Measurements from ENCODE around the gene MYLK2.

Gene MYLK2

DNA sequence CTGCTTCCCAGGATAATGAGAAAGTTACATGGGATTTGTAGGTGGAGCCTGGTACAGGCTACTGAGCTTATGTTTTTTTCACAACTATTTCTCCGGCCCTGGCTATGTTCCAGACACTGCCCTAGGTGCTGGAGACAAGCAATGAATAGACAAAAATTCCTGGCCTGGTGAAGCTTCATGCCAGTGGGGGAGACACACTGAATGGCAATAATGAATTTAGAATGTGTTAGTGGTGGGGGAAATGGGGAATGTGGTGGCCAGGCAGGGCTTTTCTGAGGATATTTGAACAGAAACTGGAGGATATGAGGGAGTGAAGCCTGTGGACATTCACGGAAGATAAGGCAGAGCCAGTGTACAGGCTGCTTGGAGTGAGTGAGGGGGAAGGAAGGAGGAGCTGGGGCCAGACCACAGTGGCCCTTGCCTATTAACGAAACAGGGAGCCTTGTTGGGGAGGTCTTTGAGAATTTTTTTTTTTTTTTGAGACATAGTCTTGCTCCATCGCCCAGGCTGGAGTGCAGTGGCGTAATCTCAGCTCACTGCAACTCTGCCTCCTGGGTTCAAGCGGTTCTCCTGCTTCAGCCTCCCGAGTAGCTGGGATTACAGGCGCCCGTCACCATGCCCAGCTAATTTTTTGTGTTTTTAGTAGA is 19.6 kb downstream of the MYLK2 start:
- Histone ChIP-seq H3K23ac (ENCODE audit: low read depth, low read length, poor library complexity) (no peak overlapping the region), H3K36me3 (replicated peaks in 1 of 2; ENCODE audit: control insufficient read depth in 2 of 2, insufficient read depth in 2 of 2, low read length in 2 of 2) (no peaks in the 10 kb centered on the region), H2BK15ac (ENCODE audit: low read length) (no peak overlapping the region), H3K27me3 (ENCODE audit: control insufficient read depth in 3 of 3, insufficient read depth in 3 of 3, low read depth in 1 of 3, low read length in 3 of 3) (no peaks in the 10 kb centered on the region), H3K4me1 (ENCODE audit: control insufficient read depth in 2 of 2, insufficient read depth in 1 of 2, low read depth in 1 of 2, low read length in 2 of 2) (peaks cover 49 to 50% of the 10 kb centered on the region in 2 donors), H4K91ac (ENCODE audit: low read depth, low read length, poor library complexity) (no peak overlapping the region), H2BK5ac (ENCODE audit: low read length) (no peak overlapping the region), H3K4me2 (ENCODE audit: insufficient read depth, low read length, poor library complexity, severe bottlenecking) (no peak overlapping the region), H2AFZ (ENCODE audit: low read length) (no peak overlapping the region), H3K14ac (ENCODE audit: low read length) (no peak overlapping the region), H3K9ac (ENCODE audit: low read depth, low read length, poor library complexity) (no peak overlapping the region), H3K79me1 (ENCODE audit: low read depth, low read length) (no peaks in the 10 kb centered on the region), H2BK120ac (ENCODE audit: low read depth, low read length) (no peak overlapping the region), H3K18ac (ENCODE audit: low read length) (no peak overlapping the region), H3K4me3 (ENCODE audit: low read length in 2 of 2) (no peak overlapping the region), H4K8ac (ENCODE audit: low read depth, low read length) (no peak overlapping the region), H2AK5ac (ENCODE audit: low read depth, low read length) (no peak overlapping the region), H3K9me3 (replicated peaks in 1 of 2; ENCODE audit: control insufficient read depth in 2 of 2, insufficient read depth in 1 of 2, low read depth in 1 of 2, low read length in 2 of 2) (no peaks in the 10 kb centered on the region), H3K27ac (replicated peaks; ENCODE audit: low read length) (no peak overlapping the region), H3K4ac (ENCODE audit: low read length) (no peak overlapping the region), H2BK12ac (ENCODE audit: low read length) (no peak overlapping the region)
- no peak for DNase-seq (ENCODE audit: low spot score)
- WGBS, 2 donors (ENCODE audit: extremely low coverage in 2 of 2, insufficient read length in 2 of 2, insufficient replicate concordance in 1 of 2): no CpG with 5 or more reads among the region's 9 CpGs

DNA sequence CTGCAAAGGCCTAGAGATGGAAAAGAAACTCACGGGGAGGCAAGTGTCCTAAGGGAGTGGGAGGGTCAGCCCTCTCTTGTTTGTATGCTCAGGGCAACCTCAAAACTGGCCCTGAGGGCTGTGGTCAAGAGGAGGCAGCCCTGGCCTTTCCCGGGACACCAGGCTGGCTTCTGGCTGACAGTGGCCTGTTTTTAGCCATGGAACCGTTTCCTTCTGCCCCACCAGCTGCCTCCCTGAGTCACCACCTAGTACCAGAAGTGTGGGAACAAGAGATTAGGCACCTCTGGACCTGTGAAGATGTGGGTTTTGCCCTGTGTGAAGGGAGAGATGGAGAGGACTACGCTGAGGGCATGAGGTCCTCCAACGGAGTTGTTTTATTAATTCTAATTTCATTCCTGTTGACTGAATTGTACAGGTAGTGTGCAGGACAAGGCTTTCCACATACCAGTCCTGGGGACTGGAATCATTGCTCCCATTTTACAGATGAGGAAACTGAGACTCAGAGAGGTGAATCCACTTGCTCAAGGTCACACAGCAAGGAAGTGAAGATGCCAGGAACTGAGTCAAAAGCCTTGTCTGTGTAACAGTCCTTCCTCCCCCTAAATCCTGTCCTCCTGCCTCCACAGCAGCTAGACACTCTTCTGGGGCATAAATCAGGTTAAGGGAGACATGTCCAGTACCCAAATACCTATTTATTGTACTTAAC is 20.8 kb downstream of the MYLK2 start:
- no peak overlapping the region for H2BK5ac ChIP-seq (ENCODE audit: low read length)
- no peak overlapping the region for H3K4me3 ChIP-seq (ENCODE audit: low read length in 2 of 2)
- no peak overlapping the region for H3K18ac ChIP-seq (ENCODE audit: low read length)
- H2BK120ac ChIP-seq (ENCODE audit: low read depth, low read length): no peak overlapping the region
- H3K23ac ChIP-seq (ENCODE audit: low read depth, low read length, poor library complexity): no peak overlapping the region
- no peak overlapping the region for H3K4me2 ChIP-seq (ENCODE audit: insufficient read depth, low read length, poor library complexity, severe bottlenecking)
- no peak overlapping the region for H4K8ac ChIP-seq (ENCODE audit: low read depth, low read length)
- no peaks in the 10 kb centered on the region for H3K36me3 ChIP-seq (replicated peaks in 1 of 2; ENCODE audit: control insufficient read depth in 2 of 2, insufficient read depth in 2 of 2, low read length in 2 of 2)
- H3K4me1 ChIP-seq (ENCODE audit: control insufficient read depth in 2 of 2, insufficient read depth in 1 of 2, low read depth in 1 of 2, low read length in 2 of 2): peaks cover 49 to 52% of the 10 kb centered on the region in 2 donors
- no peaks in the 10 kb centered on the region for H3K27me3 ChIP-seq (ENCODE audit: control insufficient read depth in 3 of 3, insufficient read depth in 3 of 3, low read depth in 1 of 3, low read length in 3 of 3)
- H2AK5ac ChIP-seq (ENCODE audit: low read depth, low read length): no peak overlapping the region
- no CpG with 5 or more reads among the region's 5 CpGs for WGBS, 2 donors (ENCODE audit: extremely low coverage in 2 of 2, insufficient read length in 2 of 2, insufficient replicate concordance in 1 of 2)
- no peak overlapping the region for H2AFZ ChIP-seq (ENCODE audit: low read length)
- no peaks in the 10 kb centered on the region for H3K9me3 ChIP-seq (replicated peaks in 1 of 2; ENCODE audit: control insufficient read depth in 2 of 2, insufficient read depth in 1 of 2, low read depth in 1 of 2, low read length in 2 of 2)
- H3K79me1 ChIP-seq (ENCODE audit: low read depth, low read length): no peaks in the 10 kb centered on the region
- no peak overlapping the region for H3K27ac ChIP-seq (replicated peaks; ENCODE audit: low read length)
- no peak overlapping the region for H2BK12ac ChIP-seq (ENCODE audit: low read length)
- H4K91ac ChIP-seq (ENCODE audit: low read depth, low read length, poor library complexity): no peak overlapping the region
- no peak overlapping the region for H3K9ac ChIP-seq (ENCODE audit: low read depth, low read length, poor library complexity)
- H3K14ac ChIP-seq (ENCODE audit: low read length): no peak overlapping the region
- DNase-seq (ENCODE audit: low spot score): no peak
- no peak overlapping the region for H3K4ac ChIP-seq (ENCODE audit: low read length)
- H2BK15ac ChIP-seq (ENCODE audit: low read length): no peak overlapping the region

DNA sequence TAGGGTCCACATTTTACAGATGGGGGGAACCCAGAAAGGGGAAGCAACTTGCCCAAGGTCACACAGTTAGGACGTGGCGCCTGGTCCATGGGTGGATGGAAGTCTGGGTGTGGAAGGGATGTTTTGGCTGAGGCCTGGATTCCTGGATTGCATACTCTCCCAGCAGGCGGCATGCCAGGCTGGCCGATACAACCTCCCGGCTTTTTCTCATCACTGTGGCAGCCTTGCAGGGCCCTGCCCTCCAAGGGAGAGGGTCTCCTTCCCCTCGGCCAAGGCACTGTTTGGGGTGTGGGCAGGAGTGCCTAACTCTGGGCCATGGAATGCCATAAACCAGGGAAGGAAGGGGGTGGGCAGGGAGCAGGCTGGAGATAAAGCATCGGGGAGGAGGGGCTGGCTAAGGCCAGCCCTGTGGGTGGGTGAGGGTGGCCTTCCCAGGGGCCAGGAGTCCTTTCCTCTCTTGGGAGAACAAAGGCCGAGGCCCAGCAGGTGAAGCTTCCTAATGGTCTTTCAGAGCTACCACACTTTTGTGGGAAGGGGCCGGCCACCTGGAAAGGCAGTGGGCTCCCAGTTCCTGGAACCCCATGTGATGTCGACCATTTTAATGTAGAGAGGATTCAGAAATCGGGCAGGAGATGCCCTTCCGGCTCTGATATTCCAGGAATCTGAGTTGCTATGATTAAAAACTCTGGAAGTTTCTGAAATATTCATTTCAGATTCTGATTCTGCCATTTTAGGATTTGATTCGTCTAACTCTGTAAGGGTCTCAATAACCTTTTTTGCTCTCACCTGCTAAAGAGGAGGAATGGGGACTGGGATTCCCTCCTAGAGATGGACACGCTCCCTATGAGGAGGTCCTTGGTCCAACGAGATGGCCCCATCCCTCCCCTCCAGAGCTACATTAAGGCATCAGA is 22.0 kb downstream of the MYLK2 start:
- peaks cover 54 to 55% of the 10 kb centered on the region in 2 donors for H3K4me1 ChIP-seq (ENCODE audit: control insufficient read depth in 2 of 2, insufficient read depth in 1 of 2, low read depth in 1 of 2, low read length in 2 of 2)
- H2AFZ ChIP-seq (ENCODE audit: low read length): peak overlapping the region; percentile 16
- no peaks in the 10 kb centered on the region for H3K36me3 ChIP-seq (replicated peaks in 1 of 2; ENCODE audit: control insufficient read depth in 2 of 2, insufficient read depth in 2 of 2, low read length in 2 of 2)
- no peak overlapping the region for H2BK120ac ChIP-seq (ENCODE audit: low read depth, low read length)
- peak overlapping the region; percentile 72 for H2AK5ac ChIP-seq (ENCODE audit: low read depth, low read length)
- no peak overlapping the region for H3K9ac ChIP-seq (ENCODE audit: low read depth, low read length, poor library complexity)
- no peak overlapping the region for H3K4me3 ChIP-seq (ENCODE audit: low read length in 2 of 2)
- H4K8ac ChIP-seq (ENCODE audit: low read depth, low read length): no peak overlapping the region
- no peaks in the 10 kb centered on the region for H3K9me3 ChIP-seq (replicated peaks in 1 of 2; ENCODE audit: control insufficient read depth in 2 of 2, insufficient read depth in 1 of 2, low read depth in 1 of 2, low read length in 2 of 2)
- peak overlapping the region; percentile 91 for H2BK12ac ChIP-seq (ENCODE audit: low read length)
- H2BK15ac ChIP-seq (ENCODE audit: low read length): peak overlapping the region; percentile 70
- H3K27ac ChIP-seq (replicated peaks; ENCODE audit: low read length): no peak overlapping the region
- no peak overlapping the region for H4K91ac ChIP-seq (ENCODE audit: low read depth, low read length, poor library complexity)
- DNase-seq (ENCODE audit: low spot score): no peak
- no peaks in the 10 kb centered on the region for H3K79me1 ChIP-seq (ENCODE audit: low read depth, low read length)
- H3K27me3 ChIP-seq (ENCODE audit: control insufficient read depth in 3 of 3, insufficient read depth in 3 of 3, low read depth in 1 of 3, low read length in 3 of 3): no peaks in the 10 kb centered on the region
- peak overlapping the region; percentile 92 for H3K18ac ChIP-seq (ENCODE audit: low read length)
- no peak overlapping the region for H3K4me2 ChIP-seq (ENCODE audit: insufficient read depth, low read length, poor library complexity, severe bottlenecking)
- peak overlapping the region; percentile 57 for H3K23ac ChIP-seq (ENCODE audit: low read depth, low read length, poor library complexity)
- no peak overlapping the region for H3K4ac ChIP-seq (ENCODE audit: low read length)
- H3K14ac ChIP-seq (ENCODE audit: low read length): peak overlapping the region; percentile 10
- no CpG with 5 or more reads among the region's 15 CpGs for WGBS, 2 donors (ENCODE audit: extremely low coverage in 2 of 2, insufficient read length in 2 of 2, insufficient replicate concordance in 1 of 2)
- H2BK5ac ChIP-seq (ENCODE audit: low read length): peak overlapping the region; percentile 46

DNA sequence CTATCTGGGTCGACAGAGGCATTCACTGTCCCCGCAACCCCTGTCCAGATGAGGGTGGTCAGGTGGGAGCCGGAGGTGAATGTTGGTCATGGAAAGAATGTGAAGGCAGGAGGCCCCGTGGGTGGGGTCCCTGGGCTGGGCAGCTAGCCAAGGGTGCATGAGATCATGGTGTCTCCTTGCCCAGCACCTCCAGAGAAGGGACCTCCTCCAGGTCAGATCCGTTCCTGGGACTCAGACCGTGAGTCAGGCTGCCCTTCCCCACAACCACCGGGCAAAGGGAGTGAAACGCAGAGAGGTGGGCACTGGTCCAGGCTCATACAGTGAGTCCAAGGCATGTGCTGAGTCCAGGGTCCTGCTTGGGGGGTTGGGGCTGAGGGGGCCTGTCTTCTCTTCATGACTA is 22.8 kb downstream of the MYLK2 start:
- no peak overlapping the region for H3K27ac ChIP-seq (replicated peaks; ENCODE audit: low read length)
- no peak overlapping the region for H3K14ac ChIP-seq (ENCODE audit: low read length)
- no peaks in the 10 kb centered on the region for H3K79me1 ChIP-seq (ENCODE audit: low read depth, low read length)
- H2BK15ac ChIP-seq (ENCODE audit: low read length): peak overlapping the region; percentile 70
- no peaks in the 10 kb centered on the region for H3K9me3 ChIP-seq (replicated peaks in 1 of 2; ENCODE audit: control insufficient read depth in 2 of 2, insufficient read depth in 1 of 2, low read depth in 1 of 2, low read length in 2 of 2)
- peak overlapping the region; percentile 57 for H3K23ac ChIP-seq (ENCODE audit: low read depth, low read length, poor library complexity)
- peak overlapping the region; percentile 46 for H2BK5ac ChIP-seq (ENCODE audit: low read length)
- peak overlapping the region; percentile 92 for H3K18ac ChIP-seq (ENCODE audit: low read length)
- H3K36me3 ChIP-seq (replicated peaks in 1 of 2; ENCODE audit: control insufficient read depth in 2 of 2, insufficient read depth in 2 of 2, low read length in 2 of 2): no peaks in the 10 kb centered on the region
- peak overlapping the region; percentile 73 for H4K91ac ChIP-seq (ENCODE audit: low read depth, low read length, poor library complexity)
- H2AFZ ChIP-seq (ENCODE audit: low read length): peak overlapping the region; percentile 87
- H2AK5ac ChIP-seq (ENCODE audit: low read depth, low read length): peak overlapping the region; percentile 72
- no CpG with 5 or more reads among the region's 8 CpGs for WGBS, 2 donors (ENCODE audit: extremely low coverage in 2 of 2, insufficient read length in 2 of 2, insufficient replicate concordance in 1 of 2)
- peak overlapping the region; percentile 73 for H4K8ac ChIP-seq (ENCODE audit: low read depth, low read length)
- no peak overlapping the region for H3K4me3 ChIP-seq (ENCODE audit: low read length in 2 of 2)
- H3K9ac ChIP-seq (ENCODE audit: low read depth, low read length, poor library complexity): no peak overlapping the region
- H3K27me3 ChIP-seq (ENCODE audit: control insufficient read depth in 3 of 3, insufficient read depth in 3 of 3, low read depth in 1 of 3, low read length in 3 of 3): no peaks in the 10 kb centered on the region
- peak overlapping the region; percentile 64 for H2BK12ac ChIP-seq (ENCODE audit: low read length)
- H2BK120ac ChIP-seq (ENCODE audit: low read depth, low read length): peak overlapping the region; percentile 57
- no peak for DNase-seq (ENCODE audit: low spot score)
- no peak overlapping the region for H3K4ac ChIP-seq (ENCODE audit: low read length)
- H3K4me2 ChIP-seq (ENCODE audit: insufficient read depth, low read length, poor library complexity, severe bottlenecking): no peak overlapping the region
- peaks cover 50 to 51% of the 10 kb centered on the region in 2 donors for H3K4me1 ChIP-seq (ENCODE audit: control insufficient read depth in 2 of 2, insufficient read depth in 1 of 2, low read depth in 1 of 2, low read length in 2 of 2)

Measured in neuronal stem cell (in vitro differentiated cells).